ENCODE results near the gene ECE2. TPM values are rescaled to one million over a fixed set of nuclear protein-coding genes. Genes with fewer than 3 reads are reported as not detected.

The ECE2 gene
- total RNA-seq, 3 donors from 2014 or later, result not detected

DNA sequence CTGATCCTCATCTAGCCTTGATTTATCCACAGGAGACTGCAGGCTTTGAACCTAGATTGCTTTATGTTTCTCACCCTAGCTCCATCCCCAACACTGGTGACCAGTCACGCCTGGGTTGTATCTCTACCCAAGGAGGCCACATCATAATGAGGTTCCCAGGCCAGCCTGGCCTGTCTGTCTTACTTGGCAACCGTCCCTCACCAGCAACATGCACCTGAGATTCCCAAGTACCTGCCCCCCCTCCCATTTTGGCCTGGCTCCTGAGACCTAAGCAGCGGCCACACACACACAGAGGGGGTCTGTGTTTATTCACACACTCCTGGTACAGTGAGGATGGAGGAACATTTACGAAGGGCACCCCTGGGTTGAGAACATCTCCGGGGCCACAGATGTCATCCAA lies 16.9 kb upstream of the ECE2 start:
- intact Hi-C loops (cut with DNase I; ENCODE audit: low total_unique reads), result no loop called here
- peaks cover 16 to 21% of the 10 kb centered on the region in 2 donors for H3K27me3 ChIP-seq
- H3K9me3 ChIP-seq, result no peaks in the 10 kb centered on the region
- DNase-seq (ENCODE audit: low spot score in 2 of 2), result no peak
- H3K27ac ChIP-seq, result no peak overlapping the region
- no peak overlapping the region for H3K4me3 ChIP-seq
- H3K36me3 ChIP-seq, result no peaks in the 10 kb centered on the region
- H3K4me1 ChIP-seq, result peaks cover 0 to 20% of the 10 kb centered on the region in 2 donors
- TF ChIP-seq POLR2AphosphoS5 (IDR thresholded peaks at IDR 0.05) (no peak), CTCF (IDR thresholded peaks at IDR 0.05) (no peak), POLR2A (IDR thresholded peaks at IDR 0.05) (no peak)

DNA sequence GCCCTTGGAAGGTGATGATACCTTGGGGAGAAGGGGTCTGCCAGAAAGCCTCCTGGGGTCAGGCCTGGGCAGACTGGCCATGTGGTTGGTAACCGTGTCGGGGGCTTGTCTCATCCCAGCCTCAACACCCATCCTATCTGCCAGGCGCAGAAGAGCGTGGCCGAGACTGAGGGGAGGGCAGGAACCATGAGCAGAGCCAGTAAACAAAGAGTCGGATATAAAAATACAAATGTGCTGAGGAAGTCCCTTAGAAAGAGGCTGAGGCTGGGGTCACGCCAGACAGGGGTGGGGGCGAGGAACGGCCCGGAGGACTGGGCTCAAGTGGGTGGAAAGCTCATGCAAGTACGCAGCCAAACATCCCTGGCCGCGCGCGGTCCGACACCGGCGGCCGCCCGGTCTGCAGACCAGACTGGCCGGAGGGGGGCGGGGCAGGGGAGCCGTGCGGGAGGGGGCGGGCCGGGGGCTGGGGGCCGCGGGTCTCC lies 16.4 kb upstream of the ECE2 start:
- TF ChIP-seq CTCF (IDR thresholded peaks at IDR 0.05), result no peak
- TF ChIP-seq POLR2AphosphoS5 (IDR thresholded peaks at IDR 0.05), result no peak
- TF ChIP-seq POLR2A (IDR thresholded peaks at IDR 0.05), result no peak
- Histone ChIP-seq H3K36me3 (no peaks in the 10 kb centered on the region), H3K4me1 (peaks cover 0 to 20% of the 10 kb centered on the region in 2 donors), H3K4me3 (peak overlapping the region in 1 of 3 donors; percentile 75), H3K9me3 (no peaks in the 10 kb centered on the region), H3K27ac (no peak overlapping the region), H3K27me3 (peaks cover 16 to 25% of the 10 kb centered on the region in 2 donors)
- no peak for DNase-seq (ENCODE audit: low spot score in 2 of 2)
- intact Hi-C loops (cut with DNase I; ENCODE audit: low total_unique reads), result no loop called here

- H3K27me3 ChIP-seq, result peaks cover 16 to 29% of the 10 kb centered on the region in 2 donors
- H3K9me3 ChIP-seq, result no peaks in the 10 kb centered on the region
- H3K4me3 ChIP-seq, result peak overlapping the region in 2 of 3 donors; percentile 55 to 75
- no peak for TF ChIP-seq CTCF (IDR thresholded peaks at IDR 0.05)
- no peak for DNase-seq (ENCODE audit: low spot score in 2 of 2)
- intact Hi-C loops (cut with DNase I; ENCODE audit: low total_unique reads), result no loop called here
- H3K36me3 ChIP-seq, result no peaks in the 10 kb centered on the region
- peaks cover 0 to 20% of the 10 kb centered on the region in 2 donors for H3K4me1 ChIP-seq
- no peak overlapping the region for H3K27ac ChIP-seq
Measured at GRCh38 chr3:184259878-184260723, 15.7 kb upstream of the ECE2 start.

GRCh38 chr3:184260724-184261269 lies 15.0 kb upstream of the ECE2 start:
- peaks cover 0 to 20% of the 10 kb centered on the region in 2 donors for H3K4me1 ChIP-seq
- intact Hi-C loops (cut with DNase I; ENCODE audit: low total_unique reads), result no loop called here
- H3K27ac ChIP-seq, result no peak overlapping the region
- no peaks in the 10 kb centered on the region for H3K36me3 ChIP-seq
- H3K4me3 ChIP-seq, result peak overlapping the region; percentile 32 to 75 (median 55)
- H3K27me3 ChIP-seq, result peaks cover 16 to 29% of the 10 kb centered on the region in 2 donors
- DNase-seq (ENCODE audit: low spot score in 2 of 2), result no peak
- TF ChIP-seq POLR2AphosphoS5 (IDR thresholded peaks at IDR 0.05) (no peak), CTCF (IDR thresholded peaks at IDR 0.05) (no peak), POLR2A (IDR thresholded peaks at IDR 0.05) (no peak)
- no peaks in the 10 kb centered on the region for H3K9me3 ChIP-seq

GRCh38 chr3:184261270-184261853 lies 14.5 kb upstream of the ECE2 start, which contains the start of gene CAMK2N2:
CAMK2N2 (minus strand) TSS chr3:184261553; CDS start chr3:184261285, 268 bp downstream.
- H3K27me3 ChIP-seq, result peaks cover 16 to 29% of the 10 kb centered on the region in 2 donors
- no peak within 1 kb of the TSS for H3K27ac ChIP-seq
- peak within 1 kb of the TSS; percentile 32 to 75 (median 55) for H3K4me3 ChIP-seq
- H3K4me1 ChIP-seq, result peaks cover 0 to 20% of the 10 kb centered on the region in 2 donors
- intact Hi-C loops (cut with DNase I; ENCODE audit: low total_unique reads), result no loop called here
- DNase-seq (ENCODE audit: low spot score in 2 of 2), result no peak
- H3K9me3 ChIP-seq, result no peaks in the 10 kb centered on the region
- TF ChIP-seq POLR2A (IDR thresholded peaks at IDR 0.05), result no peak
- TF ChIP-seq CTCF (IDR thresholded peaks at IDR 0.05), result no peak
- no peak for TF ChIP-seq POLR2AphosphoS5 (IDR thresholded peaks at IDR 0.05)
- no peaks in the 10 kb centered on the region for H3K36me3 ChIP-seq

Data from breast epithelium (tissue), 4 donors.